Lung (tissue), 12 donors: ENCODE results near the gene SH2D3A. TPM values are rescaled to one million over a fixed set of nuclear protein-coding genes. Genes with fewer than 3 reads are reported as not detected.

Experiments used
- ATAC-seq: fragments of 200-7000 bp; cut with Tn5 transposase; one replicate; pipeline ENCODE4 v1.9.1; 2020; ENCODE audit warnings: moderate number of reproducible peaks; ENCODE audit not compliant: insufficient read depth, low FRiP score
- DNase-seq, 3 donors: peaks; one replicate each; pipeline ENCODE4 v3.0.0-alpha.2; 2013 to 2017
- H3K27ac ChIP-seq, 2 donors: one replicate each; pipeline ENCODE4 v1.5.1; 2013; ENCODE audit warnings: mild to moderate bottlenecking in 2 of 2, moderate library complexity in 2 of 2, control low read depth in 1 of 2, inconsistent platforms in 1 of 2, low read depth in 1 of 2, low read length in 1 of 2
- H3K27me3 ChIP-seq, 3 donors: one replicate each; pipeline ENCODE4 v1.5.1; 2013; ENCODE audit warnings: low read length in 2 of 3; ENCODE audit not compliant: control insufficient read depth in 3 of 3, insufficient read depth in 3 of 3
- H3K36me3 ChIP-seq, 4 donors: one replicate each; pipeline ENCODE4 v1.5.1; 2013; ENCODE audit warnings: low read length in 4 of 4, mild to moderate bottlenecking in 1 of 4, moderate library complexity in 1 of 4; ENCODE audit not compliant: control insufficient read depth in 4 of 4, insufficient read depth in 4 of 4
- H3K4me1 ChIP-seq, 5 donors: one replicate each; pipeline ENCODE4 v1.5.1; 2013; ENCODE audit warnings: low read length in 5 of 5, mild to moderate bottlenecking in 2 of 5, moderate library complexity in 1 of 5; ENCODE audit not compliant: control insufficient read depth in 5 of 5, insufficient read depth in 5 of 5
- H3K4me3 ChIP-seq: one replicate; pipeline ENCODE4 v1.5.1; 2013; ENCODE audit warnings: mild to moderate bottlenecking, control low read depth, moderate library complexity
- H3K9ac ChIP-seq, 2 donors: one replicate each; pipeline ENCODE4 v1.5.1; 2013; ENCODE audit warnings: low read length in 2 of 2, control low read depth in 1 of 2; ENCODE audit not compliant: insufficient read depth in 1 of 2
- H3K9me3 ChIP-seq, 4 donors: one replicate each; pipeline ENCODE4 v1.5.1; 2013; ENCODE audit warnings: low read length in 3 of 4, mild to moderate bottlenecking in 1 of 4, moderate library complexity in 1 of 4; ENCODE audit not compliant: control insufficient read depth in 4 of 4, insufficient read depth in 3 of 4
- WGBS, 2 donors: extraction: QIAGEN DNeasy Blood & Tissue Kit; methylation state at CpG; one replicate each; pipeline ENCODE4 v1.1.7; 2013; 5-methylcytosine and 5-hydroxymethylcytosine counted together
- polyA plus RNA-seq, 2 donors: library from polyadenylated mRNA; stranded (reverse); fragments of 200-250 nt; gene quantifications; one replicate each; pipeline ENCODE4 v1.2.1, GENCODE V29; 2013
- total RNA-seq, 2 donors: library from RNA; depleted of rRNA in 1 of 2; stranded (reverse); fragments of >200 nt in 1 of 2; gene quantifications; one replicate each; pipeline ENCODE4 v1.2.1, GENCODE V29; 2014 to 2021
- TF ChIP-seq, protein P1 (sequence below): IDR thresholded peaks from 2 replicates; pipeline ENCODE4 v1.5.1; 2012; ENCODE audit warnings: mild to moderate bottlenecking; ENCODE audit errors: control extremely low read depth, extremely low read depth
- donor health status: control.
- donor health status: control.
- donor health status: Bipolar disorder and iron deficiency.
- donor health status: healthy.
- donor health status: DM: yes; HTN: yes; CAD: no.

The SH2D3A gene
- total and polyA plus RNA-seq, 4 donors, result 16.6 to 30.6 (median 22.7) TPM

DNA sequence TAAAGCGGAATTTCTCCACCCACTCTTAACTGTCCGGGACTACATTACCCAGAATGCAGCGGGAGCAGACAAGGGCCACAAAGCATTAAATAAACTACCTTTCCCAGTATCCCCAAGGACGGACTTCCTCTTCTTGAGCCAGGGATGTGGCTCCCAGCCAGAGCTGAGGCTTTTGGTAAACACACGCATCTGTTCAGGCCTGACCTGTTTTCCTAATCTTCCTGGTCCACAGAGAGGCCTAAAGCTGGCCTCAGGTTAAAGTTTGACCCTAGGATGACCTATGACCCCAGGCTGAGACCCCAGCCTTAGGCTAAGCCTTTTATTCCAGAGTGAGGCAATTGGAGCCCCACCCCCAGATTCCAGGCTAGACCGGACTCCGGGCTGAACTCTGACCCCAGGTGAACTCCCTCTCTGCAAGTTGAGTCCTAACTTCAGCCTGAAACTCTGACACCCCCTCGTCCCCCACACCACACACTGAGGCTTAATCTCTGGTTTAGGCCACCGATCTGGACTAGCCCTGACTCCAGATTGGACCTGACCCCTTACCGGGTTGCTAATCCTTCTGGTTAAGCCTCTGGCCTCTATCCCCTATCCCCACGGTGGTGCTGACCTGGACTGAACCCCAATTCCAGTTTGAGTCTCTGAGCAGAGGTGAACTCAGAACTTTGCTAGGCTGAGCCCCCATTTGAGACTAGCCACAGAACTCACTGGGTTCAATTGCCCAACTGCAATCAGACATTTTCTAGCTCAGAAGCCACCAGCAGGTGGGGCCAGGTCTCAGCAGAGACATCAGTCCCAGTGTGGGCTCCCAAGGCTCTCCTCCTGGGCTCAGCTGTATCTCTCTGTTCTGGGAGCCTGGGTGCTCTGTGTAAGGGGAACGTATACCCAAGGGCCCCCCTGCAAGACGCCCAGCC is 29.1 kb downstream of the SH2D3A start:
- TF ChIP-seq, protein P1, sequence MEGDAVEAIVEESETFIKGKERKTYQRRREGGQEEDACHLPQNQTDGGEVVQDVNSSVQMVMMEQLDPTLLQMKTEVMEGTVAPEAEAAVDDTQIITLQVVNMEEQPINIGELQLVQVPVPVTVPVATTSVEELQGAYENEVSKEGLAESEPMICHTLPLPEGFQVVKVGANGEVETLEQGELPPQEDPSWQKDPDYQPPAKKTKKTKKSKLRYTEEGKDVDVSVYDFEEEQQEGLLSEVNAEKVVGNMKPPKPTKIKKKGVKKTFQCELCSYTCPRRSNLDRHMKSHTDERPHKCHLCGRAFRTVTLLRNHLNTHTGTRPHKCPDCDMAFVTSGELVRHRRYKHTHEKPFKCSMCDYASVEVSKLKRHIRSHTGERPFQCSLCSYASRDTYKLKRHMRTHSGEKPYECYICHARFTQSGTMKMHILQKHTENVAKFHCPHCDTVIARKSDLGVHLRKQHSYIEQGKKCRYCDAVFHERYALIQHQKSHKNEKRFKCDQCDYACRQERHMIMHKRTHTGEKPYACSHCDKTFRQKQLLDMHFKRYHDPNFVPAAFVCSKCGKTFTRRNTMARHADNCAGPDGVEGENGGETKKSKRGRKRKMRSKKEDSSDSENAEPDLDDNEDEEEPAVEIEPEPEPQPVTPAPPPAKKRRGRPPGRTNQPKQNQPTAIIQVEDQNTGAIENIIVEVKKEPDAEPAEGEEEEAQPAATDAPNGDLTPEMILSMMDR, result peak; percentile 59
- ATAC-seq, result peak; percentile 28
- Histone ChIP-seq H3K27me3 (no peaks in the 10 kb centered on the region), H3K27ac (peak overlapping the region; percentile 85 to 88), H3K4me3 (no peak overlapping the region), H3K36me3 (peaks cover 0 to 9% (median 0%) of the 10 kb centered on the region in 4 donors), H3K9me3 (no peaks in the 10 kb centered on the region), H3K9ac (peak overlapping the region in 1 of 2 donors; percentile 65), H3K4me1 (peaks cover 0 to 51% (median 15%) of the 10 kb centered on the region in 5 donors)
- peak; percentile 92 to 99 (median 94) for DNase-seq
- WGBS, 2 donors, result 12 to 16% methylated on average over 13 of the region's 13 CpGs

GRCh38 chr19:6737284-6737872 is 29.9 kb downstream of the SH2D3A start, which contains the start of gene GPR108:
Gene GPR108 (minus strand): TSS chr19:6737580. CDS start chr19:6737576, 4 bp downstream.
- ATAC-seq (peak; percentile 82), DNase-seq (peak; percentile 100)
- H3K9me3 ChIP-seq, result no peaks in the 10 kb centered on the region
- peak within 1 kb of the TSS; percentile 93 to 94 for H3K27ac ChIP-seq
- H3K4me1 ChIP-seq, result peaks cover 0 to 44% (median 11%) of the 10 kb centered on the region in 5 donors
- 0 to 1% methylated on average over 43 to 55 of the region's 55 CpGs for WGBS, 2 donors
- peaks cover 0 to 16% (median 2%) of the 10 kb centered on the region in 4 donors for H3K36me3 ChIP-seq
- H3K4me3 ChIP-seq, result peak within 1 kb of the TSS; percentile 72
- TF ChIP-seq, protein P1, result no peak
- H3K27me3 ChIP-seq, result no peaks in the 10 kb centered on the region
- peak within 1 kb of the TSS; percentile 33 to 37 for H3K9ac ChIP-seq

DNA sequence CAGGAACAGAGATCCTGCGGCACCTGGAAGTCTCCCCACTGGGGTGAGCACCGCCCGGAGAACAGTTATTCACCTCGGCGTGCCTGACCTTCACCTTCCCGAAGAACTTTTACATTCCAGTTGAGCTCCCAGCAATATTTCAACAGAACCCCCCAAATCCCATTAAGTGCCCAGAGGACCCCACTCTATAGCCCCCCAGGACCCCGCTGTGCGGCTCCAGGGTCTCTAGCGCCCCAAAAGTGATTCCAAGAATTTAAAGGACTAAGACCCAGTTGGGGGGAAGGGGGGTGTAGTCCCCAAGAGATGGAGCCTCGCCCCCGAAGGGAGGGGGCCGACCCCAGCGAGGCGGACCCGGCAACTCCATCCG is 30.3 kb downstream of the SH2D3A start:
- no peaks in the 10 kb centered on the region for H3K27me3 ChIP-seq
- peak overlapping the region; percentile 72 for H3K4me3 ChIP-seq
- ATAC-seq, result no peak
- H3K4me1 ChIP-seq, result peaks cover 0 to 39% (median 11%) of the 10 kb centered on the region in 5 donors
- TF ChIP-seq, protein P1, result no peak
- DNase-seq, result no peak
- H3K36me3 ChIP-seq, result peaks cover 0 to 18% (median 3%) of the 10 kb centered on the region in 4 donors
- H3K9ac ChIP-seq, result peak overlapping the region in 1 of 2 donors; percentile 37
- 0% methylated on average over 16 of the region's 16 CpGs for WGBS, 2 donors
- H3K9me3 ChIP-seq, result peaks cover 0 to under 1% (median 0%) of the 10 kb centered on the region in 4 donors
- H3K27ac ChIP-seq, result peak overlapping the region; percentile 93 to 94
